Panc1 (cell line): ENCODE data around the gene DNM3. TPM values are rescaled to one million over a fixed set of nuclear protein-coding genes. Genes with fewer than 3 reads are reported as not detected.

Source experiments
- ATAC-seq: fragments of 200-7000 bp; cut with Tn5 transposase; 2 replicates; pipeline ENCODE4 v1.9.1; 2020; ENCODE audit warnings: mild to moderate bottlenecking, moderate library complexity
- BruUV-seq: library from RNA; stranded (reverse); fragments of 400-500 nt; replicated peaks from 2 replicates; lab custom pipeline; 2021; lab: Mats Ljungman, UMichigan
- CTCF ChIA-PET: fragments of 300-600 bp; sonication (Branson Sonifier 250); formaldehyde crosslinking; loops from one replicate; lab custom pipeline; 2022; ENCODE audit warnings: antibody characterized with exemption; lab: Charles Lee
- POLR2A ChIA-PET: fragments of 300-600 bp; sonication (Branson Sonifier 250); formaldehyde crosslinking; loops from one replicate; lab custom pipeline; 2022; ENCODE audit warnings: antibody characterized with exemption; lab: Charles Lee
- DNase-seq: peaks from one replicate; pipeline ENCODE4 v3.0.0-alpha.2; 2010; ENCODE audit warnings: low read depth, low spot score
- H3K27ac ChIP-seq: 2 replicates; pipeline ENCODE4 v1.5.1; 2011; ENCODE audit warnings: mild to moderate bottlenecking, low read length, inconsistent platforms
- H3K27me3 ChIP-seq: fragments of 200-500 bp; sonication (Bioruptor generic); 2 replicates; pipeline ENCODE4 v1.6.0; 2014; ENCODE audit warnings: low read length, inconsistent platforms; ENCODE audit not compliant: control insufficient read depth, insufficient read depth
- H3K36me3 ChIP-seq: fragments of 200-500 bp; sonication (Bioruptor generic); 2 replicates; pipeline ENCODE4 v1.5.1; 2014; ENCODE audit warnings: inconsistent platforms, mild to moderate bottlenecking, low read length, moderate library complexity; ENCODE audit not compliant: control insufficient read depth, insufficient read depth
- H3K4me1 ChIP-seq: 2 replicates; pipeline ENCODE4 v1.5.1; 2011; ENCODE audit warnings: inconsistent platforms, mild to moderate bottlenecking, low read length, moderate library complexity; ENCODE audit not compliant: control insufficient read depth, insufficient read depth
- H3K4me3 ChIP-seq, 2 experiments: 2 replicates each; pipeline ENCODE4 v1.5.1; 2011 to 2012; ENCODE audit warnings: low read depth in 2 of 2, low read length in 2 of 2, mild to moderate bottlenecking in 2 of 2, inconsistent platforms in 1 of 2, moderate library complexity in 1 of 2
- H3K9me3 ChIP-seq: fragments of 200-500 bp; sonication (Bioruptor generic); 2 replicates; pipeline ENCODE4 v1.5.1; 2014; ENCODE audit warnings: low read depth, mild to moderate bottlenecking, inconsistent platforms, low read length, moderate library complexity; ENCODE audit not compliant: control insufficient read depth, insufficient read depth
- POLR2AphosphoS5 ChIP-seq: IDR thresholded peaks from 2 replicates; pipeline ENCODE4 v1.6.1; 2012; ENCODE audit warnings: mild to moderate bottlenecking, low read depth, low read length, moderate library complexity
- SIN3A ChIP-seq: IDR thresholded peaks from 2 replicates; pipeline ENCODE4 v1.6.1; 2012; ENCODE audit warnings: low read depth, mild to moderate bottlenecking, low read length, moderate library complexity, borderline replicate concordance; ENCODE audit not compliant: insufficient read depth
- TCF7L2 ChIP-seq: IDR thresholded peaks from 2 replicates; pipeline ENCODE4 v1.6.1; 2011; ENCODE audit warnings: mild to moderate bottlenecking, low read depth, low read length, inconsistent platforms
- in situ Hi-C: cut with HindIII; loops from 2 replicates; pipeline ENCODE4 v1.10.0; 2016; ENCODE audit warnings: low sequenced_read_pairs, low pct_unique_long_range_greater_than_20kb
- intact Hi-C: fragments of 100-400 bp; cut with micrococcal nuclease; formaldehyde crosslinking; loops from one replicate; pipeline ENCODE4 v1.10.0; 2022; ENCODE audit not compliant: unreplicated experiment
- total RNA-seq: library from RNA; stranded (reverse); gene quantifications from one replicate; pipeline ENCODE4 v1.2.1, GENCODE V29; 2021; ENCODE audit not compliant: unreplicated experiment
- TF ChIP-seq, protein P1 (sequence below), 2 experiments: IDR thresholded peaks; 2 replicates each; pipeline ENCODE4 v1.6.1; 2011 to 2012; ENCODE audit warnings: low read depth in 2 of 2, control low read depth in 1 of 2, low read length in 1 of 2, mild to moderate bottlenecking in 1 of 2, moderate library complexity in 1 of 2; ENCODE audit not compliant: insufficient read depth in 1 of 2
- TF ChIP-seq, protein P2 (sequence below): fragments of 450-650 bp; IDR thresholded peaks from 2 replicates; pipeline ENCODE4 v1.5.1; 2017; ENCODE audit warnings: mild to moderate bottlenecking

Gene DNM3
- total RNA-seq, 1 experiment from 2014 or later = 0.46 TPM

DNA sequence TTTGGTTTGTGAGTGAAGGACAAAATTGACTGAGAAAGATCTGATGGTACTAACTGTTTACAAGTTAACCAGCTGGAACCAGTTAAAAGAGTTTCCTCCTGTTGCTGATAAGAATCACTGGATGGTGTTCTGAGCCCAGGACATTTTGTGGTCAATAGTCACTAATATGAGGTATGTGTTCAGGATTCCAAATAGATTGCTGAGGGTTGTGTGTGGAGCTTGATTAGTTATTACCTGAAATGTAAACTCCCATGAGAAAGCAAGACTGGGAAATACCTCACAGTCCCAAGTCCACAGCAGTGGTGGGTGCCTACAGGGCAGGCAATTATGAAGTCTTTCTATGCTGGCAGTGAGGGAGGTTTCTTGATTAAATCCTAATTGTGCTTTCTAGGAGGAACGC, 164.6 kb downstream of the DNM3 start:
- Histone ChIP-seq H3K4me1 (peaks cover 5% of the 10 kb centered on the region; the same call in 1 of the 2 replicates), H3K27ac (peak overlapping the region; percentile 77), H3K36me3 (no peaks in the 10 kb centered on the region), H3K4me3 (no peak overlapping the region), H3K9me3 (peaks cover 11% of the 10 kb centered on the region), H3K27me3 (no peaks in the 10 kb centered on the region)
- in situ Hi-C loops (no loop called here), intact Hi-C loops (no loop called here)
- no TSS peak for BruUV-seq
- DNase-seq = no peak
- ChIA-PET CTCF (no interaction called here), POLR2A (no interaction called here)
- TF ChIP-seq, protein P1, sequence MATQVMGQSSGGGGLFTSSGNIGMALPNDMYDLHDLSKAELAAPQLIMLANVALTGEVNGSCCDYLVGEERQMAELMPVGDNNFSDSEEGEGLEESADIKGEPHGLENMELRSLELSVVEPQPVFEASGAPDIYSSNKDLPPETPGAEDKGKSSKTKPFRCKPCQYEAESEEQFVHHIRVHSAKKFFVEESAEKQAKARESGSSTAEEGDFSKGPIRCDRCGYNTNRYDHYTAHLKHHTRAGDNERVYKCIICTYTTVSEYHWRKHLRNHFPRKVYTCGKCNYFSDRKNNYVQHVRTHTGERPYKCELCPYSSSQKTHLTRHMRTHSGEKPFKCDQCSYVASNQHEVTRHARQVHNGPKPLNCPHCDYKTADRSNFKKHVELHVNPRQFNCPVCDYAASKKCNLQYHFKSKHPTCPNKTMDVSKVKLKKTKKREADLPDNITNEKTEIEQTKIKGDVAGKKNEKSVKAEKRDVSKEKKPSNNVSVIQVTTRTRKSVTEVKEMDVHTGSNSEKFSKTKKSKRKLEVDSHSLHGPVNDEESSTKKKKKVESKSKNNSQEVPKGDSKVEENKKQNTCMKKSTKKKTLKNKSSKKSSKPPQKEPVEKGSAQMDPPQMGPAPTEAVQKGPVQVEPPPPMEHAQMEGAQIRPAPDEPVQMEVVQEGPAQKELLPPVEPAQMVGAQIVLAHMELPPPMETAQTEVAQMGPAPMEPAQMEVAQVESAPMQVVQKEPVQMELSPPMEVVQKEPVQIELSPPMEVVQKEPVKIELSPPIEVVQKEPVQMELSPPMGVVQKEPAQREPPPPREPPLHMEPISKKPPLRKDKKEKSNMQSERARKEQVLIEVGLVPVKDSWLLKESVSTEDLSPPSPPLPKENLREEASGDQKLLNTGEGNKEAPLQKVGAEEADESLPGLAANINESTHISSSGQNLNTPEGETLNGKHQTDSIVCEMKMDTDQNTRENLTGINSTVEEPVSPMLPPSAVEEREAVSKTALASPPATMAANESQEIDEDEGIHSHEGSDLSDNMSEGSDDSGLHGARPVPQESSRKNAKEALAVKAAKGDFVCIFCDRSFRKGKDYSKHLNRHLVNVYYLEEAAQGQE (IDR thresholded peaks at IDR 0.05; ENCODE audit: insufficient read depth in 1 of 2, low read depth in 2 of 2, low read length in 1 of 2) = no peak
- TF ChIP-seq TCF7L2 = peak; percentile 71
- ATAC-seq = peak; percentile 70

DNA sequence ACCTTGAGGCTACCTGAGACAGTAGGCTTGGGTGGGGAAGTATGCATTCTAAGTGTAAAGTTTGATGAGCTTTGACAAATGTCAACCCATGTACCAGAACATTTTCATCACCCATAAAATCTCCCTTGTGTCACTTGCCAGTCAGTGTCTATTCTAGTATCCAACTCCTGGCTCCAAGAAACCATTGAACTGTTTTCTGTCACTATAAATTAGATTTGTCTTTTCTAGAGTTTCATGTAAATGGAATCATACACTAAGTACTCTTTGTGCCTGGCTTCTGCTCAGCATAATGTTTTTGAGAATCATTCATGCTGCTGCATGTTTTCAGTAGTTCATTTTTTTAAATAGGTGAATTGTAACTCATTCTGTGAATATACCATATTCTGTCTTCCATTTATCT, 165.4 kb downstream of the DNM3 start:
- CTCF ChIA-PET = interaction anchor here (0.7 kb wide), 1 partner anchor 206 kb away, joined by 3 read pairs; no protein-coding TSS in a partner anchor
- Histone ChIP-seq H3K36me3 (no peaks in the 10 kb centered on the region), H3K4me3 (no peak overlapping the region), H3K9me3 (peaks cover 18% of the 10 kb centered on the region), H3K27me3 (no peaks in the 10 kb centered on the region), H3K27ac (peak overlapping the region; percentile 77; the same call in 1 of the 2 replicates), H3K4me1 (peaks cover 5% of the 10 kb centered on the region; the same call in 1 of the 2 replicates)
- intact Hi-C loops (no loop called here), in situ Hi-C loops (no loop called here)
- DNase-seq (no peak), ATAC-seq (no peak)
- TF ChIP-seq, protein P1 (IDR thresholded peaks at IDR 0.05; ENCODE audit: insufficient read depth in 1 of 2, low read depth in 2 of 2, low read length in 1 of 2) = no peak
- TF ChIP-seq, protein P2, sequence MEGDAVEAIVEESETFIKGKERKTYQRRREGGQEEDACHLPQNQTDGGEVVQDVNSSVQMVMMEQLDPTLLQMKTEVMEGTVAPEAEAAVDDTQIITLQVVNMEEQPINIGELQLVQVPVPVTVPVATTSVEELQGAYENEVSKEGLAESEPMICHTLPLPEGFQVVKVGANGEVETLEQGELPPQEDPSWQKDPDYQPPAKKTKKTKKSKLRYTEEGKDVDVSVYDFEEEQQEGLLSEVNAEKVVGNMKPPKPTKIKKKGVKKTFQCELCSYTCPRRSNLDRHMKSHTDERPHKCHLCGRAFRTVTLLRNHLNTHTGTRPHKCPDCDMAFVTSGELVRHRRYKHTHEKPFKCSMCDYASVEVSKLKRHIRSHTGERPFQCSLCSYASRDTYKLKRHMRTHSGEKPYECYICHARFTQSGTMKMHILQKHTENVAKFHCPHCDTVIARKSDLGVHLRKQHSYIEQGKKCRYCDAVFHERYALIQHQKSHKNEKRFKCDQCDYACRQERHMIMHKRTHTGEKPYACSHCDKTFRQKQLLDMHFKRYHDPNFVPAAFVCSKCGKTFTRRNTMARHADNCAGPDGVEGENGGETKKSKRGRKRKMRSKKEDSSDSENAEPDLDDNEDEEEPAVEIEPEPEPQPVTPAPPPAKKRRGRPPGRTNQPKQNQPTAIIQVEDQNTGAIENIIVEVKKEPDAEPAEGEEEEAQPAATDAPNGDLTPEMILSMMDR = no peak
- no peak for TF ChIP-seq SIN3A
- TF ChIP-seq POLR2AphosphoS5 = no peak
- no peak for TF ChIP-seq TCF7L2
- BruUV-seq = no TSS peak
- POLR2A ChIA-PET = no interaction called here
